ENCODE measurements around the gene WSB1.

DNA sequence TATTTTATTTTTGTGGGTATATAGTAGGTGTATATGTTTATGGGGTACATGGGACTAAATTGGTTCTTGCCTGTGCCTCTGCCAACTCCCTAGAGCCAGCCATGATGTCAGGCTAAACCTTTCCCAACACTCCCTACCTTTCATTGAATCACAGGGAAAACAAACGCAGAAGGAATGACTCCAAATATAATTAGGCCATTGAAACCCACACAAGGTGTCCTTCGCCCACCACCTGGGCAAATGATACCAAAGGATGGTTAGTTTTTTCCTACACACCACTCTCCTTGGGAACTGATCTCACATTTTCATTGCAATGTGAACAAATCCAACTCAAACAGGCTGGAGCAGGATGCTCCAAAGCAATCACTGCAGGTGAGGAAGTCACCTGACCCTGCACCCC lies 27.5 kb downstream of the WSB1 start:
- TF ChIP-seq NANOG (IDR thresholded peaks at IDR 0.05; ENCODE audit: insufficient read depth, low read depth, low read length, poor library complexity, severe bottlenecking): no peak
- TF ChIP-seq POLR2AphosphoS5 (IDR thresholded peaks at IDR 0.05; ENCODE audit: low read depth, low read length): no peak
- no peak for TF ChIP-seq POLR2A (IDR thresholded peaks at IDR 0.05; ENCODE audit: control extremely low read depth in 1 of 2, low read depth in 2 of 2, low read length in 2 of 2)
- TF ChIP-seq, protein P1, sequence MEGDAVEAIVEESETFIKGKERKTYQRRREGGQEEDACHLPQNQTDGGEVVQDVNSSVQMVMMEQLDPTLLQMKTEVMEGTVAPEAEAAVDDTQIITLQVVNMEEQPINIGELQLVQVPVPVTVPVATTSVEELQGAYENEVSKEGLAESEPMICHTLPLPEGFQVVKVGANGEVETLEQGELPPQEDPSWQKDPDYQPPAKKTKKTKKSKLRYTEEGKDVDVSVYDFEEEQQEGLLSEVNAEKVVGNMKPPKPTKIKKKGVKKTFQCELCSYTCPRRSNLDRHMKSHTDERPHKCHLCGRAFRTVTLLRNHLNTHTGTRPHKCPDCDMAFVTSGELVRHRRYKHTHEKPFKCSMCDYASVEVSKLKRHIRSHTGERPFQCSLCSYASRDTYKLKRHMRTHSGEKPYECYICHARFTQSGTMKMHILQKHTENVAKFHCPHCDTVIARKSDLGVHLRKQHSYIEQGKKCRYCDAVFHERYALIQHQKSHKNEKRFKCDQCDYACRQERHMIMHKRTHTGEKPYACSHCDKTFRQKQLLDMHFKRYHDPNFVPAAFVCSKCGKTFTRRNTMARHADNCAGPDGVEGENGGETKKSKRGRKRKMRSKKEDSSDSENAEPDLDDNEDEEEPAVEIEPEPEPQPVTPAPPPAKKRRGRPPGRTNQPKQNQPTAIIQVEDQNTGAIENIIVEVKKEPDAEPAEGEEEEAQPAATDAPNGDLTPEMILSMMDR (IDR thresholded peaks at IDR 0.05; ENCODE audit: control extremely low read depth in 1 of 3, insufficient read depth in 1 of 3, low read depth in 1 of 3, low read length in 3 of 3): no peak
- no peak for TF ChIP-seq EZH2 (IDR thresholded peaks at IDR 0.05; ENCODE audit: low read depth, low read length, severe bottlenecking)
- no peak for TF ChIP-seq ASH2L (IDR thresholded peaks at IDR 0.05; ENCODE audit: low read length)
- no peak for TF ChIP-seq JUN (IDR thresholded peaks at IDR 0.05; ENCODE audit: low read depth, low read length)
- no peak for TF ChIP-seq RNF2 (IDR thresholded peaks at IDR 0.05; ENCODE audit: borderline replicate concordance, low read depth, low read length, missing control alignments, poor library complexity, severe bottlenecking)
- no peak for TF ChIP-seq YY1 (IDR thresholded peaks at IDR 0.05; ENCODE audit: low read depth, low read length)
- no peak for TF ChIP-seq BACH1 (IDR thresholded peaks at IDR 0.05; ENCODE audit: low read length)
- no peak for TF ChIP-seq TBP (IDR thresholded peaks at IDR 0.05; ENCODE audit: low read depth, low read length)
- no peak for TF ChIP-seq HDAC6 (IDR thresholded peaks at IDR 0.05; ENCODE audit: low read depth, low read length)

All from H1 (cell line).